Skeletal muscle tissue (tissue), 4 donors: ENCODE results near the gene SCRN1. TPM values are rescaled to one million over a fixed set of nuclear protein-coding genes. Genes with fewer than 3 reads are reported as not detected.

Experiments
- H3K27ac ChIP-seq: one replicate; pipeline ENCODE4 v1.7.0; 2013; ENCODE audit warnings: mild to moderate bottlenecking, low read depth, low read length, inconsistent platforms
- H3K27me3 ChIP-seq, 3 donors: one replicate each; pipeline ENCODE4 v1.7.0; 2013; ENCODE audit warnings: low read length in 3 of 3; ENCODE audit not compliant: control insufficient read depth in 3 of 3, insufficient read depth in 3 of 3
- H3K36me3 ChIP-seq, 3 donors: one replicate each; pipeline ENCODE4 v1.7.0; 2013; ENCODE audit warnings: low read length in 3 of 3; ENCODE audit not compliant: control insufficient read depth in 3 of 3, insufficient read depth in 3 of 3
- H3K4me1 ChIP-seq, 3 donors: one replicate each; pipeline ENCODE4 v1.7.0; 2013; ENCODE audit warnings: low read length in 3 of 3, mild to moderate bottlenecking in 3 of 3; ENCODE audit not compliant: control insufficient read depth in 3 of 3, insufficient read depth in 3 of 3
- H3K4me3 ChIP-seq, 3 donors: one replicate each; pipeline ENCODE4 v1.7.0; 2013; ENCODE audit warnings: low read length in 3 of 3
- H3K9ac ChIP-seq, 3 donors: one replicate each; pipeline ENCODE4 v1.7.0; 2013; ENCODE audit warnings: low read length in 3 of 3, mild to moderate bottlenecking in 3 of 3, moderate library complexity in 2 of 3, low read depth in 1 of 3
- H3K9me3 ChIP-seq, 3 donors: one replicate each; pipeline ENCODE4 v1.7.0; 2013; ENCODE audit warnings: low read length in 3 of 3; ENCODE audit not compliant: control insufficient read depth in 3 of 3
- total RNA-seq: library from RNA; depleted of rRNA; stranded (reverse); fragments of >200 nt; gene quantifications from one replicate; pipeline ENCODE4 v1.2.3, GENCODE V29; 2014
- donor health status: Osteomylitis.

The SCRN1 gene
- total RNA-seq, 1 donor from 2014 or later, result 20.4 TPM

DNA sequence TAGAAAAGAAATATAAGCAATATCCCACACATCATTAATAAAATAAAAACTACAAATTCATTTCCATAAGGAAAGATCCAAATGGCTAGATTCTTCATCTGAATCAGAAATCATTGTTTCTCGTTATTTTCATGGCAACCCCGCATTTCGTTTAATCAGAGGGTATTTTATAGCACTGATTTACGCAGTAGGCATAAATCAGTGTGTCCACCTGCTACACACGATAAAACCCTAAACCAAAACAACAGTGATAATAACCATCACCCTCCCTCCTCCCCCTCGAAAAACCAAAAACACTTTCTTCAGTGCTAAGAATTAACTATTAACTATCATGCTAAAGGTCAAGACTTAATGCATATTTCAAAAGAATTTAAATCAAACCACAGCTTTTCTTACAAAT is 20.4 kb upstream of the SCRN1 start:
- Histone ChIP-seq H3K9me3 (no peaks in the 10 kb centered on the region), H3K36me3 (peaks cover 0 to 7% (median 6%) of the 10 kb centered on the region in 3 donors), H3K4me3 (no peak overlapping the region), H3K9ac (no peak overlapping the region), H3K27ac (no peak overlapping the region), H3K27me3 (no peaks in the 10 kb centered on the region), H3K4me1 (no peaks in the 10 kb centered on the region)

DNA sequence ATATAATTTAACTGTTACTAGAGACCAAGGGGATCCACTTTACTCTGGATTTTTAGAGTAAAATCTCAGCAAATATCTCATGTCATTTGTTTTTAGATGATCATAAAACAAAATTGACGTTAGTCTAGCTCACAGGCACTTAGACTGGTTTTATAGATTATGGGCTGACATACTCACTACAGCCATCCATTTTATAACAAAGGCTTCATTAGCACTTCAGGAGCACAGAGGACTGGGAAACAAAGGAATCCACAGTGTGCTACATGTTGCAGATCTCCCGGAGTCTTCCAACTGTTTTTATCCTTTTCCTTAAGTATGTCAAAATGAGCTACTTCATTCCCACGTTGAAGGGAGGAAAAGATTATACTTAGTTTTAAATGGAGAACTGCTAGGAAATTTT is 15.9 kb upstream of the SCRN1 start:
- H3K27ac ChIP-seq, result no peak overlapping the region
- H3K9ac ChIP-seq, result no peak overlapping the region
- H3K9me3 ChIP-seq, result no peaks in the 10 kb centered on the region
- H3K4me3 ChIP-seq, result no peak overlapping the region
- no peaks in the 10 kb centered on the region for H3K36me3 ChIP-seq
- H3K4me1 ChIP-seq, result no peaks in the 10 kb centered on the region
- H3K27me3 ChIP-seq, result no peaks in the 10 kb centered on the region

DNA sequence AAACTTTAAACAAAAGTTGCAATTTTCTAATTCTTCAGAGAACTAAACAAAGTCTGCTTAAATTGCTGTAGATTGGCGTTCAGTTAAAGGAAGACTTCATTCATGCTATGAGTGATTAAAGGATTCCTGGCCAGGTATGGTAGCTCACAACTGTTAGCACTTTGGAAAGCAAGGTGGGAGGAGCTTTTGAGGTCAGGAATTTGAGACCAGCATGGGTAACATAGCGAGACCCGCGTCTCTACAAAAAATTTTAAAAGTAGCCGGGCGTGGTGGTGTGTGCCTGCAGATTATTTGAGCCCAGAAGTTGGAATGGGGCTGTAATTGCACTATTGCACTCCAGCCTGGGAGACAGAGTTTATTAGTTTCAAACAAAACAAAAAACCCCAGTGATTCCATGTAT is 13.5 kb upstream of the SCRN1 start:
- Histone ChIP-seq H3K4me1 (no peaks in the 10 kb centered on the region), H3K9me3 (no peaks in the 10 kb centered on the region), H3K4me3 (no peak overlapping the region), H3K27ac (no peak overlapping the region), H3K27me3 (no peaks in the 10 kb centered on the region), H3K36me3 (no peaks in the 10 kb centered on the region), H3K9ac (no peak overlapping the region)

DNA sequence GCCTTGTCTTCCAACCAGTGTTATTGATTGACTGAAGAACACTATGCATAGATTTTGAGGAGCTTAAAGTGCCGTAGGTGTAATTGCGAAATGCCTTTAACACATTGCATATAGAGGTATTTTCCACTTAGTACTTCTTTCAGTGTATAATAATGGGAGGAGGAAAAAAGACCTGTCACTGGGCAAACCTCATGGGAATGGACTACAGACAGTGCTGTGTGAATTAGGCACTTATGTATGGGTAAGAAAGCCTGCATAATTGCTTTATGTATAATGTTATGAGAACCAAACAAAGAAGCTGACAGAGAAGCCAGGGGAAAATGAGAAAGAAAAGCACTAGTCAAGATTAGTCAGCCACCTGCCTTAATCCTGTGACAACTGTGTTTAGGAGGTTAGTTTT is 12.4 kb upstream of the SCRN1 start:
- no peaks in the 10 kb centered on the region for H3K27me3 ChIP-seq
- H3K9me3 ChIP-seq, result no peaks in the 10 kb centered on the region
- H3K4me3 ChIP-seq, result no peak overlapping the region
- H3K9ac ChIP-seq, result no peak overlapping the region
- no peaks in the 10 kb centered on the region for H3K4me1 ChIP-seq
- H3K36me3 ChIP-seq, result no peaks in the 10 kb centered on the region
- no peak overlapping the region for H3K27ac ChIP-seq

DNA sequence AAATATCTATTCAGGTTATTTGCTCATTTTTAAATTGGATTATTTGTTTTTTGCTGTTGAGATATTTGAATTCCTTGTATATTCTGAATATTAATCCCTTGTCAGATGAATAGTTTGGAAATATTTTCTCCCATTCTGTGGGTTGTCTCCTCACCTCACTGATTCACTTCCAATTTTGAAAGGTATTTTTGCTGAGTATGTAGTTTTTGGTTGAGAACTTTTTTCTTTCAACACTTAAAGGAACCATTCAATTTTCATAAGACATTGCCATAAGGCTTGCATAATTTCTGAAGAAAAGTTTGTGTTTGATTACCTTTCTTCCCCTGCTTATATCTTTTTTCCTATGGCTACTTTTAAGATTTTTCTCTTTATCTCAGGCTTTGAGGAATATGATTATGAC is 8.9 kb upstream of the SCRN1 start:
- no peaks in the 10 kb centered on the region for H3K27me3 ChIP-seq

DNA sequence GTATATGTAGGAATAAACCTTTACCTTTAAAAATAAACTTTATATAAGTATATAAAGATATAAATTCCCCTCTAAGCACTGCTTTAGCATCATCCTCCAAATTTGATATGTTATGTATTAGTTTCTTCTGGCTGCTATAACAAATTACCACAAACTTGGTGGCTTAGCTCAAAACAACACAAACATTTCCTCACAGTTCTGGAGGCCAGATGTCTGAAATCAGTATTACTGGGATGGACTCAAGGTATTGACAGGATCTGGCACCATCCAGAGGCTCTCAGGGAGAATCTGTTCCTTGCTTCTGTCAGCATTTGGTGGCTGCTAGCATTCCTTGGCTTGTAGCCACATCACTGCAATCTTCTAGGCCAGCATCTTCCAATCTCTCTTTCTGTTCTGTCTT is 6.7 kb upstream of the SCRN1 start:
- no peak overlapping the region for H3K9ac ChIP-seq
- H3K36me3 ChIP-seq, result no peaks in the 10 kb centered on the region
- H3K4me3 ChIP-seq, result no peak overlapping the region
- no peak overlapping the region for H3K27ac ChIP-seq
- H3K9me3 ChIP-seq, result peaks cover 6 to 9% (median 7%) of the 10 kb centered on the region in 3 donors
- no peaks in the 10 kb centered on the region for H3K4me1 ChIP-seq
- peaks cover 3 to 8% (median 6%) of the 10 kb centered on the region in 3 donors for H3K27me3 ChIP-seq

More for the DNA sequence above, 8.9 kb upstream of the SCRN1 start:
- no peaks in the 10 kb centered on the region for H3K36me3 ChIP-seq
- H3K27ac ChIP-seq, result no peak overlapping the region
- peaks cover 6 to 7% (median 6%) of the 10 kb centered on the region in 3 donors for H3K9me3 ChIP-seq
- no peaks in the 10 kb centered on the region for H3K4me1 ChIP-seq
- H3K4me3 ChIP-seq, result no peak overlapping the region
- H3K9ac ChIP-seq, result no peak overlapping the region

DNA sequence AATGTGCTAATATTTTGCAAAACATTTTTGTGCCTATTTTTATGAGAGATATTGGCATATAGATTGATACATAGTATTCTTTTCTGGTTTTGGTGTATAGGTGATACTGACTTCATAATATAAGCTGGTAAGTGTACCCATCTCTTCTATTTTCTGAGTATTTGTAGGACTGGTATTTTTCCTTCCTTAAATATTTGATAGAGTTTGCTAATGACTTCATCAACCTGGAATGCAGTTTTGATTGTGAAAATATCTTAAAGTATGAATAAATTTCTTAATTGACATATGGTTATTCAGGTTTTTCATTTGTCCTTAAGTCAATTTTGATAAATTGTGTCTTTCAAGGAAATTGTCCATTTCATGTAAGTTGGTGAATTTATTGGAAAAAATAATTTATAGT is 6.1 kb upstream of the SCRN1 start:
- no peaks in the 10 kb centered on the region for H3K36me3 ChIP-seq
- no peak overlapping the region for H3K4me3 ChIP-seq
- peaks cover 3 to 11% (median 6%) of the 10 kb centered on the region in 3 donors for H3K27me3 ChIP-seq
- peaks cover 6 to 9% (median 7%) of the 10 kb centered on the region in 3 donors for H3K9me3 ChIP-seq
- no peak overlapping the region for H3K9ac ChIP-seq
- no peak overlapping the region for H3K27ac ChIP-seq
- H3K4me1 ChIP-seq, result no peaks in the 10 kb centered on the region

DNA sequence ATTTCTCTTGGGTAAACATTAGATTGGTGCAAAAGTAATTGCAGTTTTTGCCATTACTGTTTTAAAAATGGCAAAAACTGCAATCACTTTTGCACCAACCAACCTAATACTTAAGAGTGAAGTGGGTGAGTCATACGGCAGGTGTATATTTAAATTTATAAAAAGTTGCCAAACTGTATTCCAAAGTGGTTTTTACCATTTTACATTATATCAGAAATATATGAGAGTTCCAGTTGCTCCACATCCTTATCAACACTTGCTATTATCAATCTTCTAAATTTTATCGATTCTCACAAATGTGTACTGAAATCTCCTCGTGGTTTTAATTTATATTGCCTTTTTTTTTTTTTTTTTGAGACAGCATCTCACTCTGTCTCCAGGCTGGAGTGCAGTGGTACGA is 3.5 kb upstream of the SCRN1 start:
- Histone ChIP-seq H3K36me3 (no peaks in the 10 kb centered on the region), H3K4me3 (no peak overlapping the region), H3K27ac (no peak overlapping the region), H3K9ac (no peak overlapping the region), H3K4me1 (no peaks in the 10 kb centered on the region), H3K27me3 (peaks cover 7 to 25% (median 24%) of the 10 kb centered on the region in 3 donors), H3K9me3 (peaks cover 6 to 9% (median 7%) of the 10 kb centered on the region in 3 donors)

DNA sequence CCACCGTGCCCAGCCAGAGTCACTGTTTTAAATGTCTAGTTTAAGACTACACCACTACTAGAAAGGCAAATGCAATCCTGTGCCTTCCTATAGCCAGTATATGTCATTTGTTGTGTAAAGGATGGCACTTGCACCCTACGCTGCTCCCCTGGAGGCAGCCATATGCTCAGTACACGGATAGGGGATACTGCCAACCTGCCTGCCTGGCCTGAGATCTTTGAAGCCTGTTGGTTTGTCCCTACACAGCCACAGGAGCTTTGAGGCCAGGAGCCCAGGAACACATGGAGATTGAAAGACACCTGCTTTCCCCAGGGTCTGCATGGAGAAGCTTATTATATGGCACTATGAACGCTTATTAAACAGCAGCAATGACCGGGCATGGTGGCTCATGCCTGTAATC is 2.3 kb upstream of the SCRN1 start:
- Histone ChIP-seq H3K9ac (no peak overlapping the region), H3K36me3 (no peaks in the 10 kb centered on the region), H3K27ac (no peak overlapping the region), H3K27me3 (peaks cover 7 to 27% (median 25%) of the 10 kb centered on the region in 3 donors), H3K9me3 (peaks cover 6 to 9% (median 7%) of the 10 kb centered on the region in 3 donors), H3K4me1 (no peaks in the 10 kb centered on the region), H3K4me3 (no peak overlapping the region)

DNA sequence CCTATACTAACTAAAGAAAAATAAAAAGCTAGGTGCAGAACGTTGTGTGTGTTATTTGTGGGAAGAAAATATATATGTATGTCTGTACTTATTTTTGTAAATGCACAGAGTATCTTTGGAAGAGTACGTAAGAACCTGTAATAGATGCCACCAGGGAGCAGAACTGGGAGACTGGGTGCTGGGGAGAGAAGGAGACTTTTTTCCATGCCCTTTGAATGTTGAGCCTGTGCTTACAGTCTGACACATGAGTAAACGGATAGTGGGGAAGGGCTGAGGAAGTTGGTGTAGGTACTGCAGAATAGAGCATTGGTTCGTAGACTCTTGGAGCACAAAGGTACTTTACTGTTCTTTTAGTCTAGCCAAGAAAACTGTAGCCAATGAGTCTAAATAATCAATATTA is 1.3 kb upstream of the SCRN1 start:
- Histone ChIP-seq H3K9me3 (peaks cover 0 to 5% (median 0%) of the 10 kb centered on the region in 3 donors), H3K27ac (no peak overlapping the region), H3K27me3 (peaks cover 7 to 27% (median 26%) of the 10 kb centered on the region in 3 donors), H3K4me3 (no peak overlapping the region), H3K36me3 (no peaks in the 10 kb centered on the region), H3K9ac (no peak overlapping the region), H3K4me1 (no peaks in the 10 kb centered on the region)
